Nephron (organoid): Measurements from ENCODE around the gene SORCS2.
A peak's percentile ranks its signal among the peaks of the same experiment; 100 is the strongest.

Experiments
- H3K27ac Mint-ChIP-seq, 3 experiments: 2 replicates each; pipeline ENCODE4 v1.8.0; 2020; ENCODE audit warnings: mixed read lengths in 3 of 3, mild to moderate bottlenecking in 2 of 3, moderate library complexity in 1 of 3
- H3K27me3 Mint-ChIP-seq: 2 replicates; pipeline ENCODE4 v1.8.0; 2021; ENCODE audit warnings: low read depth, mild to moderate bottlenecking, moderate library complexity, mixed read lengths
- H3K36me3 Mint-ChIP-seq: 2 replicates; pipeline ENCODE4 v1.8.0; 2020; ENCODE audit warnings: low read depth, mixed read lengths
- H3K4me1 Mint-ChIP-seq: 2 replicates; pipeline ENCODE4 v1.8.0; 2020; ENCODE audit warnings: mixed read lengths
- H3K4me3 Mint-ChIP-seq, 3 experiments: 2 replicates each; pipeline ENCODE4 v1.8.0; 2020; ENCODE audit warnings: mild to moderate bottlenecking in 3 of 3, mixed read lengths in 3 of 3, moderate library complexity in 2 of 3
- H3K9me3 Mint-ChIP-seq: 2 replicates; pipeline ENCODE4 v1.8.0; 2020; ENCODE audit warnings: mixed read lengths
- CTCF ChIP-seq, 3 experiments: fragments of 200-600 bp; sonication (generic); IDR thresholded peaks; one replicate each; pipeline ENCODE4 v1.5.0; 2021; ENCODE audit warnings: antibody characterized with exemption in 3 of 3; ENCODE audit not compliant: unreplicated experiment in 3 of 3

The SORCS2 gene

GRCh38 chr4:7426525-7427171, 234.3 kb downstream of the SORCS2 start:
- no peaks in the 10 kb centered on the region for H3K9me3 Mint-ChIP-seq
- no peaks in the 10 kb centered on the region for H3K36me3 Mint-ChIP-seq
- peaks cover 20% of the 10 kb centered on the region for H3K4me1 Mint-ChIP-seq
- H3K4me3 Mint-ChIP-seq = no peak overlapping the region
- peaks cover 12% of the 10 kb centered on the region for H3K27me3 Mint-ChIP-seq
- TF ChIP-seq CTCF (IDR thresholded peaks at IDR 0.05; ENCODE audit: unreplicated experiment in 3 of 3) = no peak
- H3K27ac Mint-ChIP-seq = peak overlapping the region in 2 of 3 experiments; percentile 35 to 63

- TF ChIP-seq CTCF (IDR thresholded peaks at IDR 0.05; ENCODE audit: unreplicated experiment in 3 of 3) = no peak
- no peaks in the 10 kb centered on the region for H3K9me3 Mint-ChIP-seq
- H3K4me3 Mint-ChIP-seq = no peak overlapping the region
- no peaks in the 10 kb centered on the region for H3K36me3 Mint-ChIP-seq
- peaks cover 20% of the 10 kb centered on the region for H3K4me1 Mint-ChIP-seq
- peaks cover 7% of the 10 kb centered on the region for H3K27me3 Mint-ChIP-seq
- H3K27ac Mint-ChIP-seq = peak overlapping the region; percentile 35 to 63 (median 41)
Observed at GRCh38 chr4:7427361-7427760, 235.0 kb downstream of the SORCS2 start.

- H3K27ac Mint-ChIP-seq = no peak overlapping the region
- peaks cover 20% of the 10 kb centered on the region for H3K4me1 Mint-ChIP-seq
- TF ChIP-seq CTCF (IDR thresholded peaks at IDR 0.05; ENCODE audit: unreplicated experiment in 3 of 3) = no peak
- peaks cover 3% of the 10 kb centered on the region for H3K27me3 Mint-ChIP-seq
- H3K36me3 Mint-ChIP-seq = no peaks in the 10 kb centered on the region
- no peak overlapping the region for H3K4me3 Mint-ChIP-seq
- no peaks in the 10 kb centered on the region for H3K9me3 Mint-ChIP-seq
Observed at GRCh38 chr4:7427831-7428260, 235.5 kb downstream of the SORCS2 start.

- Mint-ChIP-seq H3K4me3 (no peak overlapping the region), H3K9me3 (no peaks in the 10 kb centered on the region), H3K36me3 (no peaks in the 10 kb centered on the region), H3K4me1 (peaks cover 20% of the 10 kb centered on the region), H3K27me3 (peaks cover 3% of the 10 kb centered on the region), H3K27ac (peak overlapping the region in 1 of 3 experiments; percentile 5)
- TF ChIP-seq CTCF (IDR thresholded peaks at IDR 0.05; ENCODE audit: unreplicated experiment in 3 of 3) = no peak
Observed at GRCh38 chr4:7428261-7429068, 236.1 kb downstream of the SORCS2 start.

GRCh38 chr4:7429069-7429416, 236.7 kb downstream of the SORCS2 start:
- Mint-ChIP-seq H3K4me1 (peaks cover 20% of the 10 kb centered on the region), H3K4me3 (no peak overlapping the region), H3K36me3 (no peaks in the 10 kb centered on the region), H3K27ac (no peak overlapping the region), H3K9me3 (no peaks in the 10 kb centered on the region), H3K27me3 (peaks cover 3% of the 10 kb centered on the region)
- TF ChIP-seq CTCF (IDR thresholded peaks at IDR 0.05; ENCODE audit: unreplicated experiment in 3 of 3) = no peak
